WERI-Rb-1 (cell line): ENCODE measurements around the gene NRXN3.

Source experiments
- DNase-seq: peaks from one replicate; pipeline ENCODE4 v3.0.0-alpha.2; 2020
- H3K27ac ChIP-seq: fragments of 250-450 bp; sonication (Bioruptor Pico); 2 replicates; pipeline ENCODE4 v1.5.1; 2020; ENCODE audit warnings: mild to moderate bottlenecking, moderate library complexity
- H3K27me3 ChIP-seq: fragments of 250-450 bp; sonication (Bioruptor Pico); 2 replicates; pipeline ENCODE4 v1.5.1; 2021; ENCODE audit warnings: mild to moderate bottlenecking, low read depth, moderate library complexity; ENCODE audit not compliant: insufficient read depth, severe bottlenecking
- H3K36me3 ChIP-seq: fragments of 250-450 bp; sonication (Bioruptor Pico); 2 replicates; pipeline ENCODE4 v1.5.1; 2020; ENCODE audit warnings: mild to moderate bottlenecking, moderate library complexity
- H3K4me3 ChIP-seq: 2 replicates; pipeline ENCODE4 v1.5.1; 2011; ENCODE audit warnings: low read depth, mild to moderate bottlenecking, control low read depth, low read length
- H3K9me3 ChIP-seq: fragments of 250-450 bp; sonication (Bioruptor Pico); 2 replicates; pipeline ENCODE4 v1.5.1; 2021; ENCODE audit warnings: mild to moderate bottlenecking, moderate library complexity; ENCODE audit not compliant: severe bottlenecking
- CTCF ChIP-seq: IDR thresholded peaks from 2 replicates; pipeline ENCODE4 v1.5.1; 2011; ENCODE audit warnings: low read depth, mild to moderate bottlenecking, control low read depth, inconsistent platforms, low read length

NRXN3 gene

DNA sequence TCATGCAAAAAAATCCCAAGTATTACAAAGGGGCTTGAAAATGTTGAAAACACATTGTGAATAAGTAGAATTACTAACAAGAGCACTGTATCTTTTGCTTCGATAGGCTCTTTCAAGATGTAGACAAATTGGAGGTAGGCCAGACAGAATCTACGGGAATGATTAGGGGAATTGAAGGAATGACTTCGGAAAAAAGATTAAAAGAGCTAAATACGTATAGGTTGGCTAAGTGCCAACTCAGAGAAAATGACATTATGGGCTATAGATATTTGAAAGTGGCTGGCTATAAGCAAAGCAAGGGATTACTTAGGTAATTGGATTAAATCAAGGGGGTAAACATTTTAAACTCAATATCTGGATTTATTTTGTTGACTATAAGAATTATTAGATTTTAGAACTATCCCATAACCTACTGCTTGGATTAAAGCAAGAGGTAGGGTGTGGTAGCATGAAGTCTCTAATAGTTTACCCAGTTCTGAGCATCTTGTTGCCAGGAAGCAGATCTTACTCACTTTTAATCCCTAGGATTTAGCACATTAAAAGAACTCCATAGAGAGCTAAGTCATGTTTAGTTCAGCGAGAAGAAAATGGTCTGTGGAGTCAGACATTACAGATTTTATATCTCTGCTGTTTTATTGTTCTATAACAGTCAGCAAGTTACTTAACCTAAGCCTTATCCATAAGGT, 1551.4 kb downstream of the NRXN3 start:
- DNase-seq: no peak
- TF ChIP-seq CTCF: no peak

DNA sequence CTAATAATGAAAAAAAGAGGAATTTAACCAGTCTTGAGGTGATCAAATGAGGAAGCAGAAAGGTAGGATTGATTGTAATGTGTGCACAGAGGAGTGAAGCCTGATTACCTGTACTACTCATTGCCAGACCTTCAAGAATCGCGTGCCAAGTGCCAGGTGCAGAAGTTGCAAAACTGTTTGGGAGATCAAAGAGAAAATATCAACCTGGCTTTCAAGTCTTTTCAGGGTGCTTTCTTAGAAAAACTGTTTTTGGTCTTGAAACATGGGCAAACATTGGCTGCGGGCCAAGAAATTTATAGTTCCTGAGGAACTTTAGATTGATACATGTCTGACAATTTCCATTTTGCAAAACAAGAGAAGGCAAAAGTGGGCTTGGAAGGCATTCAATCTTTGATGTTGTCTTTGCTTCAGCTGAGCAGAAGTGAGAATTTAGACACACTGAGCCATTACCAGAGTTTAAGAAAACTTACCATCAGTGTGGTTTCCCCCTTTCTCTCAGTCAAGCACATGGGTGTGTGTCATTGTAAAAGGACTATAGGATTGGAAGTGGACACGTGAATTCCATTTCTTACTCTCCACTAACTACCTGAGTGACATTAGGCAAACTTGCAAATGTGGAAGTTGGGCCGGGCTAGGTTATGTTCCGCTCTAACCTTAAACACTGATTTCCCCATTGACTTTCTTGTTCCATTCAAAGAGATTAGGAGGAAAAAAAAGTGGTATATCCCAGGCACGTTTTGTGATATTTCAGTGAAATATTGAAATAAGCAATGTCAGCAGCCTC, 1555.0 kb downstream of the NRXN3 start:
- no peak for TF ChIP-seq CTCF
- no peak for DNase-seq
- H3K36me3 ChIP-seq: no peaks in the 10 kb centered on the region
- H3K9me3 ChIP-seq: no peaks in the 10 kb centered on the region
- no peak overlapping the region for H3K27ac ChIP-seq
- no peaks in the 10 kb centered on the region for H3K27me3 ChIP-seq
- H3K4me3 ChIP-seq: no peak overlapping the region

More for the DNA sequence above, 1551.4 kb downstream of the NRXN3 start:
- Histone ChIP-seq H3K4me3 (no peak overlapping the region), H3K27me3 (no peaks in the 10 kb centered on the region), H3K9me3 (no peaks in the 10 kb centered on the region), H3K36me3 (no peaks in the 10 kb centered on the region), H3K27ac (no peak overlapping the region)

- Histone ChIP-seq H3K9me3 (no peaks in the 10 kb centered on the region), H3K36me3 (no peaks in the 10 kb centered on the region), H3K27ac (no peak overlapping the region), H3K4me3 (no peak overlapping the region), H3K27me3 (no peaks in the 10 kb centered on the region)
- DNase-seq: no peak
- TF ChIP-seq CTCF: no peak
These were observed 1557.7 kb downstream of the NRXN3 start for GRCh38 chr14:79727900-79728299.

DNA sequence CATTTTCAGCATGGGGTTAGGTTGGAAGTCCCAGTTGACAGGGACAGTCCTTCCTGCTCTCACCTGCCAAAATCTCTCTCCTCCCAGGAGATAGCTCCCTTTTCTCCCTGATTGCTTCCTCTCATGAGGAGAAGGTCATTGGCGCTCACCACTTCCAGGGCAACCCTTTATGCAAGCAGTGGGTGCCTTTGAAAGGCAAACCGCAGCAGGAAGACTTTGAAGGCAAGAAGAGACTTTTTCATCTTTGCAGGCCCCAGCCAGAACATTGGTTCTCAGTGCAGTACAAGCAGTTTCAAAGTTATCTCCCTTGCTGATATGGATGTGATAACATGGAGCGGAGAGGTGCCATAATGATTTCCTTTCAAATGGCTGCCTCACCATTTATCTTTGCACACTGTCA, 1558.2 kb downstream of the NRXN3 start:
- no peaks in the 10 kb centered on the region for H3K36me3 ChIP-seq
- H3K9me3 ChIP-seq: no peaks in the 10 kb centered on the region
- H3K27ac ChIP-seq: no peak overlapping the region
- H3K27me3 ChIP-seq: no peaks in the 10 kb centered on the region
- DNase-seq: no peak
- no peak overlapping the region for H3K4me3 ChIP-seq
- TF ChIP-seq CTCF: no peak

GRCh38 chr14:79729731-79730130, 1559.6 kb downstream of the NRXN3 start:
- H3K4me3 ChIP-seq: no peak overlapping the region
- no peak for DNase-seq

More at GRCh38 chr14:79729731-79730130, 1559.6 kb downstream of the NRXN3 start:
- Histone ChIP-seq H3K27me3 (no peaks in the 10 kb centered on the region), H3K27ac (no peak overlapping the region), H3K36me3 (no peaks in the 10 kb centered on the region), H3K9me3 (no peaks in the 10 kb centered on the region)
- no peak for TF ChIP-seq CTCF
